ENCODE data around the gene GPR137.
"Not testable (repeated sequence)": the region's sequence is repeated elsewhere in the genome, so short reads cannot be mapped to it uniquely, and the experiment has no call there.

Gene GPR137

GRCh38 chr11:64305075-64305690 lies 19.5 kb downstream of the GPR137 start, which contains the start of gene ESRRA:
Gene ESRRA (plus strand): TSS chr11:64305524. CDS start chr11:64307180, 1,656 bp downstream.
- peak; percentile 100 for DNase-seq

- DNase-seq, result peak; percentile 79
Measured at GRCh38 chr11:64305691-64306562, 20.3 kb downstream of the GPR137 start.

- no peak for DNase-seq
Measured at GRCh38 chr11:64306563-64306875, 20.9 kb downstream of the GPR137 start.

GRCh38 chr11:64306876-64307622 lies 21.4 kb downstream of the GPR137 start:
- no peak for DNase-seq

GRCh38 chr11:64307795-64308194 lies 22.1 kb downstream of the GPR137 start:
- not testable (repeated sequence) for DNase-seq

- DNase-seq, result no peak
Measured at GRCh38 chr11:64312947-64313346, 27.3 kb downstream of the GPR137 start.

- no peak for DNase-seq
Measured at GRCh38 chr11:64313491-64314145, 28.0 kb downstream of the GPR137 start.

- no peak for DNase-seq
Measured at GRCh38 chr11:64314146-64314804, 28.6 kb downstream of the GPR137 start.

GRCh38 chr11:64314805-64315561 lies 29.3 kb downstream of the GPR137 start:
- no peak for DNase-seq

GRCh38 chr11:64315667-64316526 lies 30.2 kb downstream of the GPR137 start:
- DNase-seq, result not testable (repeated sequence)

- DNase-seq, result peak; percentile 50
Measured at GRCh38 chr11:64316672-64317324, 31.1 kb downstream of the GPR137 start.

- DNase-seq, result peak; percentile 98
Measured at GRCh38 chr11:64317325-64317960, 31.8 kb downstream of the GPR137 start, which contains the start of gene TRMT112. Gene TRMT112 (minus strand): TSS chr11:64317559. CDS start chr11:64317526, 33 bp downstream.

- DNase-seq, result peak; percentile 96
Measured at GRCh38 chr11:64317961-64318765, 32.5 kb downstream of the GPR137 start, which contains the start of gene PRDX5. Gene PRDX5 (plus strand): TSS chr11:64318121. CDS start chr11:64318216, 95 bp downstream.

GRCh38 chr11:64318766-64319761 lies 33.4 kb downstream of the GPR137 start:
- DNase-seq, result no peak

GRCh38 chr11:64320556-64320955 lies 34.9 kb downstream of the GPR137 start:
- no peak for DNase-seq

GRCh38 chr11:64321026-64321425 lies 35.4 kb downstream of the GPR137 start:
- DNase-seq, result no peak

- DNase-seq, result no peak
Measured at GRCh38 chr11:64321533-64321932, 35.9 kb downstream of the GPR137 start.
